ENCODE results near the gene PDE7B.

DNA sequence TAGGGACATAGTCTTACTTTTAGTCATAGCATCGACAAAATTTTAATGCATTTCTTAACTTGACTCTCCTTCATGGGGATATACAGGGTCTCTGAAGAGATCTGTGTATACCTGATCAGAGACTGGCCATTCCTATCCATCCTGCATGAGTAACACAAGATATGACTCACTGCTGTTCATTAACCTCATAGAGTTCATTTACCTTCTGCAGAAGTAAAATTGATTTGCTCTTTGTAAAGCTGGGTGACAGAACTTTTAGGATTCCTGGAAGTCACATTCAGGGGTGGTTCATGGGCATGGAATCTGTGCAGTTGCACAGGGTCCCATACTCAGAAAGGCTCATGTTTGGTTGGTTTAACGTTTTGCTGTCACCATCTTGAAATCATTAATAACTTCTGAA is 53.2 kb downstream of the PDE7B start:
- TF ChIP-seq POLR2A (IDR thresholded peaks at IDR 0.05) (no peak), CTCF (IDR thresholded peaks at IDR 0.05) (no peak)

Measured in Peyer's patch (tissue), 4 donors.